ENCODE data around the gene SLC66A2. TPM values are rescaled to one million over a fixed set of nuclear protein-coding genes. Genes with fewer than 3 reads are reported as not detected.

SLC66A2 gene
- total RNA-seq, 4 donors from 2014 or later = 30.4 to 49.6 (median 35.1) TPM

DNA sequence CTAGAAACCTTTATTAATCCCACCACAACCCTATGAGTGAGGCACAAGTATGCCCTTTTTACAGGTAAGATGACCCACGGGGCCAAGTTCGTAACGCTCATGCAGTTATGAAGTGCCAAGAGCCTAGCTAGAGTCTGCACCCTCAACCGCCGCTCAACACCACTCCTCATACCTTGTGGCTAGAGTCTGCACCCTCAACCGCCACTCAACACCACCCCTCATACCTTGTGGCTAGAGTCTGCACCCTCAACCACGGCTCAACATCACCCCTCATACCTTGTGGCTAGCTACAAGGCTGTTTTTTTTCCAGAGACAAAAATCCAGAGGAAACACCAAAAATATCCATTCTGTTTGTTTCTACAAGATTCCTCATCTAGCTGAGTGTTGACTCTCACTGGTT, 32.3 kb upstream of the SLC66A2 start:
- peaks cover 9 to 49% (median 11%) of the 10 kb centered on the region in 3 donors for H3K4me1 ChIP-seq
- peaks cover 0 to 44% (median 0%) of the 10 kb centered on the region in 3 donors for H3K36me3 ChIP-seq
- H3K27ac ChIP-seq = no peak overlapping the region
- no peak overlapping the region for H3K4me3 ChIP-seq
- H3K9me3 ChIP-seq = no peaks in the 10 kb centered on the region
- no peaks in the 10 kb centered on the region for H3K27me3 ChIP-seq
- WGBS, 2 donors = 90 to 97% methylated on average over 6 to 7 of the region's 7 CpGs
- DNase-seq = no peak
- TF ChIP-seq, protein P1, sequence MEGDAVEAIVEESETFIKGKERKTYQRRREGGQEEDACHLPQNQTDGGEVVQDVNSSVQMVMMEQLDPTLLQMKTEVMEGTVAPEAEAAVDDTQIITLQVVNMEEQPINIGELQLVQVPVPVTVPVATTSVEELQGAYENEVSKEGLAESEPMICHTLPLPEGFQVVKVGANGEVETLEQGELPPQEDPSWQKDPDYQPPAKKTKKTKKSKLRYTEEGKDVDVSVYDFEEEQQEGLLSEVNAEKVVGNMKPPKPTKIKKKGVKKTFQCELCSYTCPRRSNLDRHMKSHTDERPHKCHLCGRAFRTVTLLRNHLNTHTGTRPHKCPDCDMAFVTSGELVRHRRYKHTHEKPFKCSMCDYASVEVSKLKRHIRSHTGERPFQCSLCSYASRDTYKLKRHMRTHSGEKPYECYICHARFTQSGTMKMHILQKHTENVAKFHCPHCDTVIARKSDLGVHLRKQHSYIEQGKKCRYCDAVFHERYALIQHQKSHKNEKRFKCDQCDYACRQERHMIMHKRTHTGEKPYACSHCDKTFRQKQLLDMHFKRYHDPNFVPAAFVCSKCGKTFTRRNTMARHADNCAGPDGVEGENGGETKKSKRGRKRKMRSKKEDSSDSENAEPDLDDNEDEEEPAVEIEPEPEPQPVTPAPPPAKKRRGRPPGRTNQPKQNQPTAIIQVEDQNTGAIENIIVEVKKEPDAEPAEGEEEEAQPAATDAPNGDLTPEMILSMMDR (IDR thresholded peaks at IDR 0.05) = no peak
- TF ChIP-seq POLR2A (IDR thresholded peaks at IDR 0.05) = no peak
- intact Hi-C loops (cut with DNase I) = no loop called here

DNA sequence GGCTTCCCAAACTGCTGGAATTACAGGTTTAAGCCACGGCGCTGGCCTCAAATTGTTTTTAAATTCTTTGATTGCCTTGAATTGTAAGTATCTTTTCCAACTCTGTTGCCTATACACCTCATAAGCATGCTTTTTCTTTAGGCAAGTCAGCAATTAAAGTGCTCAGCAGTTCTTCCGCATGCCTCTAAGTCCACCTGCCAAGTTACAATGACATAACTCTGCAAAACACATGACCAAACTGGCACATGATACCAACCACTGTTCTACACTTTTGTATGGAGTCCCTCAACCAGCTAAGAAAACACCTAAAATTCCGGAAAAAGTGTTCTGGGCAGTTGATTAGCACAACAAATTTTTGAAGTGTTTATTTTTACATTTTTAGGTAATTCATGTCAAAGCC, 31.8 kb upstream of the SLC66A2 start:
- H3K27me3 ChIP-seq = no peaks in the 10 kb centered on the region
- H3K4me3 ChIP-seq = no peak overlapping the region
- H3K27ac ChIP-seq = peak overlapping the region in 3 of 4 donors; percentile 41 to 50 (median 45)
- H3K9me3 ChIP-seq = no peaks in the 10 kb centered on the region
- no peak for DNase-seq
- intact Hi-C loops (cut with DNase I) = no loop called here
- no peak for TF ChIP-seq POLR2A (IDR thresholded peaks at IDR 0.05)
- TF ChIP-seq, protein P1 (IDR thresholded peaks at IDR 0.05) = no peak
- WGBS, 2 donors = 52 to 72% methylated on average over 4 of the region's 4 CpGs
- peaks cover 9 to 49% (median 11%) of the 10 kb centered on the region in 3 donors for H3K4me1 ChIP-seq
- peaks cover 0 to 47% (median 0%) of the 10 kb centered on the region in 3 donors for H3K36me3 ChIP-seq

DNA sequence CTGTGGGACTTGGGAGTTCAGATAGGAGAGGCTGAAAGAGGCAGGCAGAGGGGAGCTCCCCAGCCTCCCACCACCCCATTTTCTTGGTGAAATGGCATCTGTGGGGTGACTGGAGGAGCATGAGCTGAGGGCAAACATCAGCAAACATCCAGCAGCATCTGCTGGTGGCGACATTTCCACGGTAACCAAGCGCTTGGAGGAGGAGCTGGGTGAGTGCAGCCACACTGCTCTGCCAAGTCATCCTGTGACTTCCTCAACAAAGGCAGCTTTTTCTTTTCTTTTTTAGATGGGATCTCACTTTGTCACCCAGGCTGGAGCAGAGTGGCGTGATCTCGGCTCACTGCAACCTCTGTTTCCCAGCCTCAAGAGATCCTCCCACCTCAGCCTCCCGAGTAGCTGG, 31.3 kb upstream of the SLC66A2 start:
- H3K27ac ChIP-seq = peak overlapping the region in 3 of 4 donors; percentile 41 to 50 (median 45)
- no peak for TF ChIP-seq POLR2A (IDR thresholded peaks at IDR 0.05)
- TF ChIP-seq, protein P1 (IDR thresholded peaks at IDR 0.05) = no peak
- WGBS, 2 donors = 68 to 81% methylated on average over 6 of the region's 6 CpGs
- peaks cover 0 to 47% (median 0%) of the 10 kb centered on the region in 3 donors for H3K36me3 ChIP-seq
- no peak overlapping the region for H3K4me3 ChIP-seq
- no peaks in the 10 kb centered on the region for H3K9me3 ChIP-seq
- no peaks in the 10 kb centered on the region for H3K27me3 ChIP-seq
- DNase-seq = no peak
- H3K4me1 ChIP-seq = peaks cover 9 to 47% (median 11%) of the 10 kb centered on the region in 3 donors
- intact Hi-C loops (cut with DNase I) = no loop called here

DNA sequence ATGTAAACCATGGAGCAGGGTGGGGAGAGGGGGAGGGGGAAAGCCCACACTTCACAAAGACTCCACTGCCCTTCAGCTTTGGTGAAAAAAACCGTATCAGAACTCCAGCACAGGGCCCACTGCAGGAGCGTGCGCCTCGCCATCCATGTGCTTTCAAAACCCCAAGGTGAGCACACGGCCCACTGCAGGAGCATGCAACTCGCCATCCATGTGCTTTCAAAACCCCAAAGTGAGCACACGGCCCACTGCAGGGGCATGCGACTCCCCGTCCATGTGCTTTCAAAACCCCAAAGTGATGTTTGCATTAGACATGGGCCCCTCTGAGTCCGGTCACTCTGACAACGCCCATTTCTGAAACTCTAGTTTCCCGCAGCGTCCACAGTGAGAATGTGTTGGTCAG, 29.1 kb upstream of the SLC66A2 start:
- H3K9me3 ChIP-seq = no peaks in the 10 kb centered on the region
- peaks cover 0 to 41% (median 4%) of the 10 kb centered on the region in 3 donors for H3K4me1 ChIP-seq
- H3K27ac ChIP-seq = no peak overlapping the region
- no peak overlapping the region for H3K4me3 ChIP-seq
- H3K36me3 ChIP-seq = peaks cover 0 to 51% (median 0%) of the 10 kb centered on the region in 3 donors
- TF ChIP-seq, protein P1 (IDR thresholded peaks at IDR 0.05) = no peak
- no peak for TF ChIP-seq POLR2A (IDR thresholded peaks at IDR 0.05)
- 81 to 88% methylated on average over 13 of the region's 13 CpGs for WGBS, 2 donors
- intact Hi-C loops (cut with DNase I) = no loop called here
- H3K27me3 ChIP-seq = no peaks in the 10 kb centered on the region
- DNase-seq = no peak

DNA sequence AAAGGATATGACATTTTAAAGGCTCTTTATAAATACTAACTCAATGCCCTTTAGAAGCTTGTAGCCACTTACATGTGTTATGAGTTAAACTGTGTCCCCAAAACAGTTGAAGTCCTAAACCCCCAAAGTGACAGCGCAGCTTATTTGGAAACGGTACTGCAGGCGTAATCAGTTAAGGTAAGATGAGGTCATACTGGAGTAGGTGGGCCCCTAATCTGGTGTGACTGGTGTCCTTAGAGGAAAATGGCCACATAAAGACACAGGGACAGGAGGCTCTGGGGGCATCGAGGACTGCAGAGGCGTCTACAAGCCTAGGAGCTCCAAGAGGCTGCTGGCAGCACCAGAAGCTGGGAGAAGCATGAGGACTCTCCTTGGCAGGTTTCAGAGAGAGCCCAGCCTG, 28.4 kb upstream of the SLC66A2 start:
- Histone ChIP-seq H3K9me3 (no peaks in the 10 kb centered on the region), H3K36me3 (peaks cover 0 to 51% (median 0%) of the 10 kb centered on the region in 3 donors), H3K27ac (no peak overlapping the region), H3K27me3 (no peaks in the 10 kb centered on the region), H3K4me3 (no peak overlapping the region), H3K4me1 (peaks cover 0 to 38% (median 4%) of the 10 kb centered on the region in 3 donors)
- no peak for DNase-seq
- intact Hi-C loops (cut with DNase I) = no loop called here
- 83 to 95% methylated on average over 5 of the region's 5 CpGs for WGBS, 2 donors
- TF ChIP-seq, protein P1 (IDR thresholded peaks at IDR 0.05) = no peak
- TF ChIP-seq POLR2A (IDR thresholded peaks at IDR 0.05) = no peak
